Fibroblast of villous mesenchyme (primary cell): ENCODE data around the gene EIPR1. TPM values are rescaled to one million over a fixed set of nuclear protein-coding genes. Genes with fewer than 3 reads are reported as not detected.

Experiments used
- DNase-seq: peaks from one replicate; pipeline ENCODE4 v3.0.0-alpha.2; 2010; ENCODE audit warnings: low read depth
- H3K4me3 ChIP-seq: 2 replicates; pipeline ENCODE4 v1.5.1; 2011; ENCODE audit warnings: low read depth, mild to moderate bottlenecking, low read length
- total RNA-seq: library from RNA; depleted of rRNA; stranded (reverse); fragments of >200 nt; gene quantifications from 2 replicates; pipeline ENCODE4 v1.2.3, GENCODE V29; 2012
- TF ChIP-seq, protein P1 (sequence below): IDR thresholded peaks from 2 replicates; pipeline ENCODE4 v1.5.1; 2012; ENCODE audit warnings: low read depth, mild to moderate bottlenecking, low read length; ENCODE audit not compliant: insufficient read depth

EIPR1 gene
- total RNA-seq, 1 donor, result 32.4 TPM

DNA sequence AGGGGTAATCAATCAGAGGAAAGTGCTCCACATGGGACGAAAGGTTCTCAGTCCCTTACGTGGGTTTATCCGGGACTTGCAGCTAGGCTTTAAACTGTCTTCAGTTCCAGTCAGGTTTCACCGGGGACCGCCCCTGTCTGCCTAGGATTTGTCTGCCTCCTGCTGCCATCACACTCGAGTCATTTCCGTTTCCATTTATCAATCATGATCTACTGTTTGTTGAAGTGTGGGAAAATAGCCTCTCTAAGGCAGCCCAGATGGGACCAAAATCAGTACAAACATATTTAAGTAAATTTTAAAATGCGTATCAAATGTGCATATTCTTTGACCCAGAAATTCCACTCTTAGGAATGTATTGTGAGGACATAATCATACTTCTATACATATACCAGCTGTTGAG is 12.4 kb upstream of the EIPR1 start:
- DNase-seq, result no peak
- TF ChIP-seq, protein P1, sequence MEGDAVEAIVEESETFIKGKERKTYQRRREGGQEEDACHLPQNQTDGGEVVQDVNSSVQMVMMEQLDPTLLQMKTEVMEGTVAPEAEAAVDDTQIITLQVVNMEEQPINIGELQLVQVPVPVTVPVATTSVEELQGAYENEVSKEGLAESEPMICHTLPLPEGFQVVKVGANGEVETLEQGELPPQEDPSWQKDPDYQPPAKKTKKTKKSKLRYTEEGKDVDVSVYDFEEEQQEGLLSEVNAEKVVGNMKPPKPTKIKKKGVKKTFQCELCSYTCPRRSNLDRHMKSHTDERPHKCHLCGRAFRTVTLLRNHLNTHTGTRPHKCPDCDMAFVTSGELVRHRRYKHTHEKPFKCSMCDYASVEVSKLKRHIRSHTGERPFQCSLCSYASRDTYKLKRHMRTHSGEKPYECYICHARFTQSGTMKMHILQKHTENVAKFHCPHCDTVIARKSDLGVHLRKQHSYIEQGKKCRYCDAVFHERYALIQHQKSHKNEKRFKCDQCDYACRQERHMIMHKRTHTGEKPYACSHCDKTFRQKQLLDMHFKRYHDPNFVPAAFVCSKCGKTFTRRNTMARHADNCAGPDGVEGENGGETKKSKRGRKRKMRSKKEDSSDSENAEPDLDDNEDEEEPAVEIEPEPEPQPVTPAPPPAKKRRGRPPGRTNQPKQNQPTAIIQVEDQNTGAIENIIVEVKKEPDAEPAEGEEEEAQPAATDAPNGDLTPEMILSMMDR, result no peak
- H3K4me3 ChIP-seq, result no peak overlapping the region

DNA sequence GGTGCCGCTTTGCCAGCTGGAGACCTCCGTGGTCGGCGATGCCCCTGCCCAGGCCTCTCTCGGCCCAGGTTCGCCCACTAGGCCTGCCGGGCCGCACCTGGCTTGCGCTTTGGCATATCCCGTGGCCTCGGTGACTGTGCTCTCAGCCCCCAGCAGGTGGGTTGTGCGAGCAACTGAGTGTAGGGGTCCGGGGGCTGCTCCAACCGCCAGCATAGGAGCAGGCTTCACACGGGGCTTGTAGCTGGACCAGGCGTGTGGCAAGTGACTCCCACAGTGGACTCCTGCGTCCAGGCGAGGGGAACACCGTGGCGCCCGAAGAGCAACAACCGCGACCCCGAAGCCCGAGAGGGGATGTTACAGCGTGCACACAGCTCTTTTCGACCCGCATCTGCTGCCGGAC is 11.6 kb upstream of the EIPR1 start:
- TF ChIP-seq, protein P1, result no peak
- DNase-seq, result no peak

DNA sequence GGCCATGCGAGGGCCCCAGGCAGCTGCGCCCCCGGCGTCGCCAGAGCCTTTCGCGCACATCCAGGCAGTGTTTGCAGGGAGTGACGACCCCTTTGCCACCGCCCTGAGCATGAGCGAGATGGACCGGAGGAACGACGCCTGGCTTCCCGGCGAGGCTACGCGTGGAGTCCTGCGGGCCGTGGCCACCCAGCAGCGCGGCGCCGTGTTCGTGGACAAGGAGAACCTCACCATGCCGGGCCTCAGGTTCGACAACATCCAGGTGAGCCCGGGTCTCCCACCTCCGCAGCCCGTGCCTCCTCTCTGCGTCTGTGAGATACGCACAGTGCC is 10.8 kb upstream of the EIPR1 start:
- no peak overlapping the region for H3K4me3 ChIP-seq
- no peak for DNase-seq
- TF ChIP-seq, protein P1, result no peak

More for the DNA sequence above, 11.6 kb upstream of the EIPR1 start:
- no peak overlapping the region for H3K4me3 ChIP-seq

DNA sequence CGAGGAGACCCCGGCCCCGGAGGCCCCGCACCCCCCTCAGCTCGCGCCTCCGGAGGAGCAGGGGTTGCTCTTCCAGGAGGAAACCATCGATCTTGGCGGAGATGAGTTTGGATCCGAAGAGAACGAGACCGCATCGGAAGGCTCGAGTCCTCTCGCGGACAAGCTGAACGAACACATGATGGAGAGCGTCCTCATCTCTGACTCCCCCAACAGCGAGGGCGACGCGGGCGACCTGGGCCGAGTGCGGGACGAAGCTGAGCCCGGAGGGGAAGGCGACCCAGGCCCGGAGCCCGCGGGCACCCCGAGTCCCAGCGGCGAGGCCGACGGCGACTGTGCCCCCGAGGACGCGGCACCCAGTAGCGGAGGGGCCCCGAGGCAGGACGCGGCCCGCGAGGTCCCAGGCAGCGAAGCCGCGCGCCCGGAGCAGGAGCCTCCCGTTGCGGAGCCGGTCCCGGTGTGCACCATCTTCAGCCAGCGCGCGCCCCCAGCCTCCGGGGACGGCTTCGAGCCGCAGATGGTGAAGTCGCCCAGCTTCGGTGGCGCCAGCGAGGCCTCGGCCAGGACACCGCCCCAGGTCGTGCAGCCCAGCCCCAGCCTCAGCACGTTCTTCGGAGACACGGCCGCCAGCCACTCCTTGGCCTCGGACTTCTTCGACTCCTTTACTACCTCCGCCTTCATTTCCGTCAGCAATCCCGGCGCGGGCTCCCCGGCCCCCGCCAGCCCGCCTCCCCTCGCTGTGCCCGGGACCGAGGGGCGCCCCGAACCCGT is 10.2 kb upstream of the EIPR1 start:
- TF ChIP-seq, protein P1, result no peak
- H3K4me3 ChIP-seq, result no peak overlapping the region
- DNase-seq, result no peak

DNA sequence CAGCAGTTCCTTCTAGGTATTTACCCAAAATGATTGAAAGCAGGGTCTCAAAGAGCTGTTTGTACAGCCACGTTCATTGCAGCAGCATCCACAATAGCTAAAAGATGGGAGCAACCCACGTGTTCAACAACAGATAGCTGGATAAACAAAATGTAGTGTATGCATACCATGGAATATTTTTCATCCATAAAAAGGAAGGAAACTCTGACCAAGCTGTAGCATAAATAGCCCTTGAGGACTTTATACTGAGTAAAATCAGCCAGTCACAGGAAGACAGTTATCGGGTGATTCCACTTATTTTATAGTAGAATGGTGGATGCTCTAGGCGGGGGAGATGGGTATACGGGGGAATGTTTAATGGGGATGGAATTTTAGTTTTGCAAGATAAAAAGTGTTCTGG is 9.4 kb upstream of the EIPR1 start:
- H3K4me3 ChIP-seq, result no peak overlapping the region
- no peak for DNase-seq
- TF ChIP-seq, protein P1, result no peak

DNA sequence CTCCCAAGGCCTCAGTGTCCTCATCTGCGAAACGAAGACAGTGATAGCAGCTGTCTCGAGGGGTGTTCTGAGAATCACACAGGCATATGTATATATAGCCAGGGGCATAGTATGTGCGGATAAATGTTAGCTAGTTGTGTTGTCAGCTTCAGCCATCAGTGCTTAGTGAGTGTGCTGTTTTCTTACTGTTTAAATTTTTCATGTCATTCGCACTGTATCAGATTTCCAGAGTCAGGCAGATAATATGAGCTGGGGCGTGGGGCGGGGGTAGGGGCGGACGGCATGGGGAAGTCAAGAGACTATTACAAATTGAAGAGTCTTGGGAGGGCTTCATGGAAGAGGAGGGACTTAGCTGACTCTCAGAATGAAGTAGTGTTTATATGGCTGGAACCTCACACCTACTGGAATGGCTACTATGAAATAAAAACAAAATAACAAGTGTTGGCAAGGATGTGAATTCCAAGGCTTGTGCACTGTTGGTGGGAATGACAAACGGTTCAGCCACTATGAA is 8.9 kb upstream of the EIPR1 start:
- TF ChIP-seq, protein P1, result no peak
- H3K4me3 ChIP-seq, result no peak overlapping the region
- no peak for DNase-seq
